ENCODE data around the gene MACROD2.

- TF ChIP-seq ZNF274 (IDR thresholded peaks at IDR 0.05; ENCODE audit: low read depth, low read length) (no peak), SUZ12 (IDR thresholded peaks at IDR 0.05; ENCODE audit: extremely low read depth, insufficient read depth, insufficient read length) (no peak)
Observed at GRCh38 chr20:15140286-15140685, 1145.0 kb downstream of the MACROD2 start.
